C4-2B (cell line): ENCODE measurements around the gene NDEL1.

Source experiments
- CTCF ChIP-seq: fragments of 450-650 bp; conservative IDR thresholded peaks from 2 replicates; pipeline ENCODE4 v1.5.1; 2017; ENCODE audit warnings: mild to moderate bottlenecking
- ZFX ChIP-seq: fragments of 450-650 bp; IDR thresholded peaks from 2 replicates; pipeline ENCODE4 v1.6.1; 2017

- no peak for TF ChIP-seq CTCF
- TF ChIP-seq ZFX: no peak
Measured at GRCh38 chr17:8426802-8427201, 8.9 kb upstream of the NDEL1 start.
